Activated CD4-positive, alpha-beta T cell treated with anti-CD3 and anti-CD28 coated beads, Interleukin-2, amount 10 ng/mL, durations not matched to agents 7 days and 5 days (primary cell): ENCODE measurements around the gene FAM81B. TPM values are rescaled to one million over a fixed set of nuclear protein-coding genes. Genes with fewer than 3 reads are reported as not detected.

Source experiments
- CTCF ChIA-PET: fragments of 350-600 bp; sonication (Branson Sonifier 250); formaldehyde crosslinking; loops from one replicate; lab custom pipeline; 2021; ENCODE audit warnings: antibody characterized with exemption; lab: Charles Lee
- POLR2A ChIA-PET: fragments of 350-600 bp; sonication (Branson Sonifier 250); formaldehyde crosslinking; loops from one replicate; lab custom pipeline; 2021; ENCODE audit warnings: antibody characterized with exemption; lab: Charles Lee
- DNase-seq: peaks from one replicate; pipeline ENCODE4 v3.0.0-alpha.2; 2020
- H3K27ac Mint-ChIP-seq: one replicate; pipeline ENCODE4 v1.8.0; 2021; ENCODE audit warnings: mild to moderate bottlenecking, moderate library complexity, mixed read lengths
- H3K27me3 Mint-ChIP-seq: one replicate; pipeline ENCODE4 v1.8.0; 2021; ENCODE audit warnings: mixed read lengths
- H3K36me3 Mint-ChIP-seq: one replicate; pipeline ENCODE4 v1.8.0; 2021; ENCODE audit warnings: low read depth, mixed read lengths
- H3K4me1 Mint-ChIP-seq: one replicate; pipeline ENCODE4 v1.8.0; 2021; ENCODE audit warnings: mixed read lengths
- H3K4me3 Mint-ChIP-seq: one replicate; pipeline ENCODE4 v1.8.0; 2021; ENCODE audit warnings: mild to moderate bottlenecking, moderate library complexity, mixed read lengths
- H3K9me3 Mint-ChIP-seq: one replicate; pipeline ENCODE4 v1.8.0; 2021; ENCODE audit warnings: mixed read lengths
- total RNA-seq, 2 experiments: library from RNA; stranded (reverse); gene quantifications; one replicate each; pipeline ENCODE4 v1.2.3, GENCODE V29; 2021

The FAM81B gene
- total RNA-seq, 2 experiments from 2014 or later: not detected

DNA sequence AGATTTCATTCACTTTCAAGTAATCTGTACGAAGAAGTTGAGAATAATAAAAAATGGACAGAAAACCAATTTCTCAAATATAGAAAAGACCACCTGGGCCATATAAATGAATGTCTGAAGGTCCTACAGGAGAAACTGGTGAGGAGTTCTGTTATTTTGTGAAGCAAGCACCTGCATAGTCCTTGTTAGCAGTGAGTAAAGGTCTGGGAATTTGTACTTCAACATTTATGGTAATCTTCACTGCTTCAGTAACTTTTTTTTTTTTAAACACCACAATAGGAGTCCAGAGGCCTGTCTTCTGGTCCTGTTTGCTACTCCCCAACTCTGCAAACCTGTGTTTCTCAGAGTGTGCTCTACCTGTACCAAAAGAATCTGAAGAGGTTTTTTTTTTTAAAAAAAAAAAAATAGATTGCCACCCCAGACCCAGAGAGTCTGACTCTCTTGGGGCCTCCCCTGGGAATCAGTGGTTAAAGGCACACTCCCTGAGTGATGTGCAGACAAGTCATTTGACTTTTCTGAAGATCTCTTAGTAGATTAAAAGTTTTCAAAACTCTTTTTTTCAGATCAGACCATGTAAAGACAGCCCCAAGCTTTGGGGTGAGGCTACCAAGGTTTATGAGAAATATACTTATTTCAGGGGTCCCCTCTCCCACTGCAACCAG is 55.5 kb downstream of the FAM81B start:
- H3K4me1 Mint-ChIP-seq: no peaks in the 10 kb centered on the region
- CTCF ChIA-PET: interaction anchor here (0.6 kb wide), 1 partner anchor 46 kb away, joined by 3 read pairs; no protein-coding TSS in a partner anchor
- POLR2A ChIA-PET: no interaction called here
- H3K27ac Mint-ChIP-seq: no peak overlapping the region
- no peaks in the 10 kb centered on the region for H3K36me3 Mint-ChIP-seq
- no peaks in the 10 kb centered on the region for H3K9me3 Mint-ChIP-seq
- no peak for DNase-seq
- H3K4me3 Mint-ChIP-seq: no peak overlapping the region
- peaks cover 14% of the 10 kb centered on the region for H3K27me3 Mint-ChIP-seq

DNA sequence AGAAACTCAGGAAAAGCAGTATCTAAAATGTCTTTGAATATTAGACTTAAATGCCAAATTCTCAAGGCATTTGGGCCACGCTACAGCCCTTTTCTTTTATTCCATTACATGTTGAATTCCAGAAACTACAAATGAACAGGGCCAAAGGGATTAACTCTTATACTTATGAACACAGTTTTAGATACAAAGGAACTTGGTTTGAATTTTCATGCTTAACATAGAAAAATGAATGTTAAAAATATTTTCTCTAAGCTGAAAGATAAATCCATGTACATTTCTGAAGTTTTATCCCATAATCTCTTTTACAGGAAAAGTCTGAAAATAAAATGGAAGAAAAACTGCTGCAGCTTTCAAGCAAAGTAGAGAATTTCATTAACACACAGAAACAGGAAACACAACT is 56.8 kb downstream of the FAM81B start:
- CTCF ChIA-PET: no interaction called here

DNA sequence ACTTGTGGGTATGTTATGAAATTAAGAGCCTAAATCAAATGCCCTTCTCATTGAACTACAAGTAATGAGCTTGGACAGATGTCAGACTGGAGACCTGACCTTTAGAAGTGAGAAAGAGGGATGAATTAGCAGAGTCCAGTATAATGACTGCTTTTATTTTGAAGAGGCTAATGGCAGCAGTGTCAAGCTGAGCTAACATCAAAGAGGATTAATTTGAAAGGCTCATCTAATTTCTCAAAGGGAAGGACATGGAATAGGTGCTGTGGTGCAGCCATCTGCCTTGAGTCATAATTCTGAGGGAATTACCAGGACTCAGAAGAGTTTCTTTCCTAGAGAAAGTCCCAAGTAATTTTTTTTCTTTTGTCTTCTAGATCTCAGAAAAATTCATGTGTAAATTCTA is 57.6 kb downstream of the FAM81B start:
- Mint-ChIP-seq H3K36me3 (no peaks in the 10 kb centered on the region), H3K4me3 (no peak overlapping the region), H3K27ac (no peak overlapping the region), H3K27me3 (peaks cover 10% of the 10 kb centered on the region), H3K9me3 (no peaks in the 10 kb centered on the region), H3K4me1 (no peaks in the 10 kb centered on the region)
- ChIA-PET CTCF (no interaction called here), POLR2A (no interaction called here)
- no peak for DNase-seq

More for the DNA sequence above, 56.8 kb downstream of the FAM81B start:
- H3K27me3 Mint-ChIP-seq: peaks cover 14% of the 10 kb centered on the region
- no peak overlapping the region for H3K4me3 Mint-ChIP-seq
- no peaks in the 10 kb centered on the region for H3K9me3 Mint-ChIP-seq
- no peaks in the 10 kb centered on the region for H3K4me1 Mint-ChIP-seq
- DNase-seq: no peak
- no peak overlapping the region for H3K27ac Mint-ChIP-seq
- POLR2A ChIA-PET: no interaction called here
- no peaks in the 10 kb centered on the region for H3K36me3 Mint-ChIP-seq

DNA sequence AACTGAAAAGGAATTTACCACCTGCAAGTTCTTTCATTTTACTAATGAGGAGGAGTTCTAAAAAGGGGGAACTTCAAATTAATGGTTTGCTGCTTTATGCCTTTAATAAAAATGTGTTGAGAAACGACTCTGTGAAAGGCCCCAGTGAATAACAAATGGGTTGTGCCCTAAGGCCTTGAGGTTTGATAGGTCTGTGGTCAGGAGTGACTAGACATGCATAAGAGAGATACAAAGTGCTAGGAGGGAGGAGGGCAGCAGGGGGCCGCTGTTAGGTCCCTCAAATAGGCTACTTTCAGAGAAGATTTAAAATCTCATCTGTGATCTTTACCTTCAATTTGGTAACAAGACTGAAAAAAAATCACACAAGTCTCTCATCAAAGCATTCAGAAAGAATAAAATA is 58.3 kb downstream of the FAM81B start:
- ChIA-PET POLR2A (no interaction called here), CTCF (no interaction called here)
- Mint-ChIP-seq H3K27ac (no peak overlapping the region), H3K9me3 (no peaks in the 10 kb centered on the region), H3K4me3 (no peak overlapping the region), H3K36me3 (no peaks in the 10 kb centered on the region), H3K4me1 (no peaks in the 10 kb centered on the region), H3K27me3 (peaks cover 5% of the 10 kb centered on the region)
- no peak for DNase-seq

DNA sequence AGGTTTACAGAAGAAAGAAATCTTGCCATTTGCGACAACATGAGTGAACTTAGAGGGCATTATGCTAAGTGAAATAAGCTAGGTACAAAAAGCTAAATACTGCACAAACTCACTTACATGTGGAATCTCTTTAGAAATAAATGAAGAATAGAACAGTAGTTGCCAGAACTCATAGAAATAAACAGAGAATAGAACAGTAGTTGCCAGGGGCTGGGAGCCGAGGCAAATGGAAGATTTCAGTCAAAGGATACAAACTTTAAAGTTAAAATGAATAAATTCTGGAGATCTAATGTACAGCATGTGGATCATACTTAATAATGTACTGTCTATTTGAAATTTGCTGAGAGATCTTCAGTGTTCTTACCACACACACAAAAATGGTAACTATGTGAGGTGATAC is 63.4 kb downstream of the FAM81B start:
- Mint-ChIP-seq H3K27ac (no peak overlapping the region), H3K27me3 (no peaks in the 10 kb centered on the region), H3K9me3 (no peaks in the 10 kb centered on the region), H3K36me3 (peaks cover 2% of the 10 kb centered on the region), H3K4me1 (no peaks in the 10 kb centered on the region), H3K4me3 (no peak overlapping the region)
- POLR2A ChIA-PET: no interaction called here
- no peak for DNase-seq
- CTCF ChIA-PET: no interaction called here

DNA sequence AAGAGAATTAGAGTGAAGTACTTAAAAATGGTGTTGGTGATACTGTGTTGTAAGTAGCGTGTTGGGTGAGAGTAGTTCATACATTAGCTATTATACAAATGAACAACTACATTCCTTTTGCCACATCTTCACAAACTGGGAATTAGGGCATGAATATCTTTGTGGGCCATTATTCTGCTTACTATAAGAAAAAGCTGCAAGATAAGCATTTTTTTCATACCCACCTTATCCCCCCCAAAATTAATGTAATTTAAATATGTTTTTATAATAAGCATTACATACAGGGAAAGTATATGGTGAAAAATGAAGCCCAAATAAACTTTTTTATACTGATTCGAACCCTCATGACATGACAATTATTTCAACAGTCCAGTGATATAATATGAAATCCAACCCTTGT is 69.5 kb downstream of the FAM81B start:
- Mint-ChIP-seq H3K9me3 (peaks cover 2% of the 10 kb centered on the region), H3K4me1 (no peaks in the 10 kb centered on the region), H3K36me3 (peaks cover 22% of the 10 kb centered on the region), H3K4me3 (no peak overlapping the region), H3K27ac (no peak overlapping the region), H3K27me3 (no peaks in the 10 kb centered on the region)
- POLR2A ChIA-PET: no interaction called here
- no peak for DNase-seq
- CTCF ChIA-PET: no interaction called here

DNA sequence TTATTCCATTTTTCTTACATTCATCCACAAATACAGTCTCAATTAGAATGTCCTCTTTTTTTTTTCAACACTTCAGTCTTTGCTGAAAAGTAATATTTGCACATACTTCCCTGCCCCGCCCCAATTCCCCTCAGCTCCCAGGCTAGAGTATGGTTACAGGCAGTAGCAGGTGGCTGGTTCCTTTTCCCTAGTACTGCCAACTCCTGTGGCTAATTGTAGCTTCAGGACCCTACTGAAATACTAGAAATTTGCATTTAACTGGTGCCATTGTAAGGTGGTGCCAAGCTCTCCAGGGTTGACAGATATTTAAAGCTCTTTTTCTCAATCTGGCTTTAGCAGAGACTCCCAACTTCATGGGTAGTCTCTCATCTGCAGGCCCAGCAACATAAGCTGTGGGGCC is 80.3 kb downstream of the FAM81B start:
- H3K4me1 Mint-ChIP-seq: no peaks in the 10 kb centered on the region
- peaks cover 32% of the 10 kb centered on the region for H3K36me3 Mint-ChIP-seq
- no peak overlapping the region for H3K4me3 Mint-ChIP-seq
- H3K27ac Mint-ChIP-seq: no peak overlapping the region
- no peak for DNase-seq
- H3K9me3 Mint-ChIP-seq: no peaks in the 10 kb centered on the region
- ChIA-PET POLR2A (no interaction called here), CTCF (no interaction called here)
- no peaks in the 10 kb centered on the region for H3K27me3 Mint-ChIP-seq

DNA sequence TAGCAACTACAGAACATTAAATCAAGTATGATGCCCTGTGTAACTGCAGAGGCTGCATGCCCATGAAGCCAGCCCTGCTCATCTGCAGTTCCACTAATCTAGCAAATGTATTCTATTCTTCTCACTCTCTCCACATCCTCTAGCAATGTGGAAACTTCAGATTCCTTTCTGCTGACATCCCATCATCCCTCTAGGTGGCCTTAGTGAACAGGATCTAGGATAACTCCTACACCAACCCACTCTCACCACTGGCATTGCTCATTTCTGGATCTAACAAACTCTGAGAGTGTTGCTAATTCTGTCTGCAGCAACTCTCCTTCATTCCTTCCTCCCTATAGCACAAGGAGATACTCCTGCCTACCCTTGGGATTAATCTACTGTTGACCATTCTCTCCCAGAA is 80.8 kb downstream of the FAM81B start:
- ChIA-PET CTCF (no interaction called here), POLR2A (no interaction called here)
- H3K4me3 Mint-ChIP-seq: no peak overlapping the region
- no peaks in the 10 kb centered on the region for H3K27me3 Mint-ChIP-seq
- H3K27ac Mint-ChIP-seq: no peak overlapping the region
- H3K4me1 Mint-ChIP-seq: no peaks in the 10 kb centered on the region
- DNase-seq: no peak
- peaks cover 34% of the 10 kb centered on the region for H3K36me3 Mint-ChIP-seq
- H3K9me3 Mint-ChIP-seq: no peaks in the 10 kb centered on the region

DNA sequence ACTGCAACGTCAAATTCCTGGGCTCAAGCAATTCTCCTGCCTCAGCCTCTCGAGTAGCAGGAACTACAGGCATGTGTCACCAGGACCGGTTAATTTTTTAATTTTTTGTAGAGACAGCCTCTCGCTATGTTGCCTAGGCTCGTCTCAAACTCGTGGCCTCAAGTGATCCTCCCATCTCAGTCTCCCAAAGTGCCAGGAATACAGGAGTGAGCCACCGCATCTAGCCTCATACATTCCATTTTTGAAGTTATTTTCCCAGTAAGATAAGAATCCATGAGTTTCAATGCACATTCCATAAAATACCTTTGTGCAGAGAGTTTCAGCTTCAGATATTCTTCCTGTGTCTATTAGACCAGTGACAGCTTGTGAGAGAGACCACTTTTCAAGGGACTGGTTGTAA is 93.3 kb downstream of the FAM81B start:
- peaks cover 22% of the 10 kb centered on the region for H3K9me3 Mint-ChIP-seq
- no peaks in the 10 kb centered on the region for H3K27me3 Mint-ChIP-seq
- peaks cover 2% of the 10 kb centered on the region for H3K4me1 Mint-ChIP-seq
- POLR2A ChIA-PET: no interaction called here
- H3K4me3 Mint-ChIP-seq: no peak overlapping the region
- no peak for DNase-seq
- no peak overlapping the region for H3K27ac Mint-ChIP-seq
- peaks cover 77% of the 10 kb centered on the region for H3K36me3 Mint-ChIP-seq
- CTCF ChIA-PET: no interaction called here

DNA sequence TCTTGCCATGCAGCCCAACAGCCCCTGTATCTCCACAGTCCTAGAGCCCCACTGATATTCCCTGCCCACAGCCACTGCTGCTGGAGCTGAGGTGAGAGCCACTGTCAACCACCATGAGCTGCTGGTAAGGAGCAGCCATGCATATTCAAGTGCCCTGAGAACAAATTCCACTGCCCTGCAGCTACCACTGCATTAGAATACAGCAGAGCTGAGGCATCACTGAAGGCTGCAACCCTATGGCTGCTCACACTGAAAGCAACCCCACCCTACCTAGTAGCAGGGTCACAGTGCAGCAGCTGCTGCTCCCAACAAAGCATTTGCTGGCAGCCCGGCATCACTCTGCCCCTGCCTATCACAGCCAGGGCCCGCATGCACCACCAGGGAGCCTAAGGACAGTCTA is 95.0 kb downstream of the FAM81B start:
- POLR2A ChIA-PET: no interaction called here
- H3K4me3 Mint-ChIP-seq: no peak overlapping the region

DNA sequence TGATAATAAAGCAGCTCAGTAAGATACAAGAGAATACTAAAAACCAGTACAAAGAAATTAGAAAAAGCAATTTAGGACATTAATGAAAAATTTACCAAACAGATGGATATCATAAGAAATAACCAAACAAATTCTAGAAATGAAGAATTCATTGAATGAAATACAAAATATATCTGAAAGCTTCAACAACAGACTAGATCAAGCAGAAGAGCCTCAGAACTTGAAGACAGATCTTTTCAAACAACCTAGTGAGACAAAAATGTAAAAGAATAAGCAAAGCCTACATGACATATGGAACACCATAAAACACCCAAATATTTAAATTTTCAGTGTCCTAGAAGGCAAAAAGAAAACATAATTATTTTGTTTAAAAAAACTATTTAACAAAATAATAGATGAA is 96.7 kb downstream of the FAM81B start:
- H3K36me3 Mint-ChIP-seq: peaks cover 68% of the 10 kb centered on the region
- H3K27me3 Mint-ChIP-seq: no peaks in the 10 kb centered on the region
- no peak for DNase-seq
- no peak overlapping the region for H3K27ac Mint-ChIP-seq
- peaks cover 18% of the 10 kb centered on the region for H3K9me3 Mint-ChIP-seq
- POLR2A ChIA-PET: no interaction called here
- H3K4me3 Mint-ChIP-seq: no peak overlapping the region
- CTCF ChIA-PET: no interaction called here
- no peaks in the 10 kb centered on the region for H3K4me1 Mint-ChIP-seq

More for the DNA sequence above, 95.0 kb downstream of the FAM81B start:
- Mint-ChIP-seq H3K36me3 (peaks cover 73% of the 10 kb centered on the region), H3K27ac (no peak overlapping the region), H3K9me3 (peaks cover 20% of the 10 kb centered on the region), H3K27me3 (no peaks in the 10 kb centered on the region), H3K4me1 (no peaks in the 10 kb centered on the region)
- no peak for DNase-seq
- CTCF ChIA-PET: interaction anchor here (0.7 kb wide), 1 partner anchor 12 kb away, joined by 3 read pairs; no protein-coding TSS in a partner anchor

Other genes with a start within 250 kb of the FAM81B start
- under 1 TPM in 1 of 2 experiments, not detected in 1; 0.08 TPM for gene MCTP1, start 106.3 kb upstream of the FAM81B start, total RNA-seq
- 10 to 100 TPM; 74.6 to 74.9 TPM for gene SKIC3, start 163.6 kb downstream of the FAM81B start, total RNA-seq
- gene ARSK, start 163.7 kb downstream of the FAM81B start, total RNA-seq: 1 to 10 TPM; 5.1 to 5.2 TPM
- gene GPR150, start 228.7 kb downstream of the FAM81B start, total RNA-seq: 1 to 10 TPM in 1 of 2 experiments, under 1 TPM in 1; 0.87 to 1.2 TPM